Adrenal gland (tissue), 5 donors: ENCODE results near the gene XK.

Experiments
- CTCF ChIP-seq, 6 experiments: fragments of 450-650 bp in 4 of 6; fragments of 200-600 bp in 2 of 6; sonication (generic) in 1 of 6; IDR thresholded peaks; 1 replicate in 5 of 6; 2 replicates in 1 of 6; pipeline versions ENCODE4 v1.5.1 to v1.8.0; 2016 to 2021; ENCODE audit warnings: antibody characterized with exemption in 6 of 6, mild to moderate bottlenecking in 2 of 6, moderate library complexity in 1 of 6
- POLR2A ChIP-seq, 2 donors: fragments of 450-650 bp; IDR thresholded peaks; one replicate each; pipeline ENCODE4 v1.6.1; 2017; ENCODE audit warnings: antibody characterized with exemption in 2 of 2, mild to moderate bottlenecking in 2 of 2, moderate library complexity in 1 of 2
- donor health status: DM: no; HTN: no; CAD: no.

GRCh38 chrX:37666516-37666915 is 19.1 kb upstream of the XK start:
- no peak for TF ChIP-seq CTCF (IDR thresholded peaks at IDR 0.05)
- no peak for TF ChIP-seq POLR2A (IDR thresholded peaks at IDR 0.05)
